HFF-Myc (cell line): ENCODE results near the gene KCNK4.
A peak's percentile ranks its signal among the peaks of the same experiment; 100 is the strongest.
"Not testable (repeated sequence)": the region's sequence is repeated elsewhere in the genome, so short reads cannot be mapped to it uniquely, and the experiment has no call there.

Experiments
- DNase-seq: peaks from one replicate; pipeline ENCODE4 v3.0.0-alpha.2; 2011; ENCODE audit warnings: low read depth; ENCODE audit errors: extremely low read depth
- H3K4me3 ChIP-seq: replicated peaks from 2 replicates; pipeline ENCODE4 v1.5.1; 2011; ENCODE audit warnings: low read depth, mild to moderate bottlenecking, control low read depth, low read length
- CTCF ChIP-seq: IDR thresholded peaks from 2 replicates; pipeline ENCODE4 v1.5.1; 2012; ENCODE audit warnings: mild to moderate bottlenecking, low read depth, low read length, control low read depth; ENCODE audit errors: missing control alignments

The KCNK4 gene

GRCh38 chr11:64245797-64246620 is 45.1 kb upstream of the KCNK4 start:
- no peak for DNase-seq
- no peak for TF ChIP-seq CTCF
- peak overlapping the region; percentile 99 for H3K4me3 ChIP-seq

- peak overlapping the region; percentile 99 for H3K4me3 ChIP-seq
- DNase-seq, result not testable (repeated sequence)
Measured at GRCh38 chr11:64246621-64246870, 44.6 kb upstream of the KCNK4 start.

- no peak for DNase-seq
- no peak for TF ChIP-seq CTCF
- H3K4me3 ChIP-seq, result peak within 1 kb of the TSS; percentile 99
Measured at GRCh38 chr11:64246871-64247728, 44.0 kb upstream of the KCNK4 start, which contains the start of gene PPP1R14B. TSS of gene PPP1R14B (minus strand) at chr11:64246943. CDS start at chr11:64246673, 270 bp downstream.

- DNase-seq, result no peak
- H3K4me3 ChIP-seq, result peak overlapping the region; percentile 62
- TF ChIP-seq CTCF, result no peak
Measured at GRCh38 chr11:64247729-64248531, 43.2 kb upstream of the KCNK4 start.

- no peak for TF ChIP-seq CTCF
- H3K4me3 ChIP-seq, result no peak overlapping the region
- DNase-seq, result no peak
Measured at GRCh38 chr11:64248578-64248977, 42.5 kb upstream of the KCNK4 start.

- no peak for TF ChIP-seq CTCF
- no peak for DNase-seq
- H3K4me3 ChIP-seq, result no peak overlapping the region
Measured at GRCh38 chr11:64249038-64249437, 42.1 kb upstream of the KCNK4 start.
